ENCODE data around the gene CFAP97D1. TPM values are rescaled to one million over a fixed set of nuclear protein-coding genes. Genes with fewer than 3 reads are reported as not detected.

Gene CFAP97D1
- total and polyA plus RNA-seq, 8 donors, result 0.06 to 0.11 (median 0.07) TPM; not detected in 4

GRCh38 chr17:43758086-43758485 lies 22.1 kb upstream of the CFAP97D1 start:
- Histone ChIP-seq H3K4me1 (peaks cover 0 to 9% of the 10 kb centered on the region in 2 donors), H3K27me3 (peaks cover 26 to 47% of the 10 kb centered on the region in 2 donors), H3K9me3 (no peaks in the 10 kb centered on the region), H3K27ac (no peak overlapping the region), H3K36me3 (no peaks in the 10 kb centered on the region), H3K4me3 (no peak overlapping the region)
- intact Hi-C loops (cut with DNase I), result loop anchor here in 1 of 2 donors (5.0 kb wide), 1 partner anchor 71 kb away; no protein-coding TSS in a partner anchor
- TF ChIP-seq CTCF (IDR thresholded peaks at IDR 0.05), result no peak
- no peak for ATAC-seq
- DNase-seq, result no peak

- no peaks in the 10 kb centered on the region for H3K9me3 ChIP-seq
- no peak for ATAC-seq
- peaks cover 26 to 47% of the 10 kb centered on the region in 2 donors for H3K27me3 ChIP-seq
- no peak within 1 kb of the TSS for H3K27ac ChIP-seq
- DNase-seq, result no peak
- no peak within 1 kb of the TSS for H3K4me3 ChIP-seq
- peaks cover 0 to 9% of the 10 kb centered on the region in 2 donors for H3K4me1 ChIP-seq
- H3K36me3 ChIP-seq, result no peaks in the 10 kb centered on the region
- TF ChIP-seq CTCF (IDR thresholded peaks at IDR 0.05), result no peak
- intact Hi-C loops (cut with DNase I), result loop anchor here in 1 of 2 donors (5.0 kb wide), 1 partner anchor 71 kb away; no protein-coding TSS in a partner anchor
Observed at GRCh38 chr17:43758497-43759174, 21.6 kb upstream of the CFAP97D1 start, which contains the start of gene SOST. Gene SOST (minus strand): TSS chr17:43758791. CDS start chr17:43758741, 50 bp downstream.

- no peak overlapping the region for H3K27ac ChIP-seq
- peaks cover 0 to 15% of the 10 kb centered on the region in 2 donors for H3K4me1 ChIP-seq
- peaks cover 21 to 39% of the 10 kb centered on the region in 2 donors for H3K27me3 ChIP-seq
- ATAC-seq, result no peak
- H3K4me3 ChIP-seq, result no peak overlapping the region
- intact Hi-C loops (cut with DNase I), result loop anchor here in 1 of 2 donors (5.0 kb wide), 2 partner anchors 63 to 73 kb away; no protein-coding TSS in a partner anchor
- H3K9me3 ChIP-seq, result no peaks in the 10 kb centered on the region
- no peak for DNase-seq
- no peak for TF ChIP-seq CTCF (IDR thresholded peaks at IDR 0.05)
- no peaks in the 10 kb centered on the region for H3K36me3 ChIP-seq
Observed at GRCh38 chr17:43759836-43760235, 20.4 kb upstream of the CFAP97D1 start.

- intact Hi-C loops (cut with DNase I), result loop anchor here in 1 of 2 donors (5.0 kb wide), 1 partner anchor 63 kb away; no protein-coding TSS in a partner anchor
- Histone ChIP-seq H3K27ac (no peak overlapping the region), H3K4me1 (peaks cover 0 to 16% of the 10 kb centered on the region in 2 donors), H3K36me3 (no peaks in the 10 kb centered on the region), H3K9me3 (no peaks in the 10 kb centered on the region), H3K27me3 (peaks cover 16 to 34% of the 10 kb centered on the region in 2 donors), H3K4me3 (no peak overlapping the region)
- ATAC-seq, result peak; percentile 99
- DNase-seq, result peak; percentile 81 to 93 (median 92)
- peak; percentile 93 to 96 for TF ChIP-seq CTCF (IDR thresholded peaks at IDR 0.05)
Observed at GRCh38 chr17:43760254-43760852, 19.9 kb upstream of the CFAP97D1 start.
